SJSA1 (cell line): ENCODE results near the gene CC2D1A. TPM values are rescaled to one million over a fixed set of nuclear protein-coding genes. Genes with fewer than 3 reads are reported as not detected.

Experiments used
- DNase-seq, 2 experiments: peaks; one replicate each; pipeline ENCODE4 v3.0.0-alpha.2; 2015 to 2020; ENCODE audit warnings: low spot score in 2 of 2, low read depth in 1 of 2
- H3K27ac ChIP-seq: fragments of 250-450 bp; sonication (Bioruptor Pico); 2 replicates; pipeline ENCODE4 v1.5.1; 2020; ENCODE audit warnings: mild to moderate bottlenecking, moderate library complexity
- H3K27me3 ChIP-seq: fragments of 250-450 bp; sonication (Bioruptor Pico); replicated peaks from 2 replicates; pipeline ENCODE4 v1.5.1; 2020; ENCODE audit warnings: mild to moderate bottlenecking, moderate library complexity
- H3K36me3 ChIP-seq: fragments of 250-450 bp; sonication (Bioruptor Pico); 2 replicates; pipeline ENCODE4 v1.5.1; 2020; ENCODE audit warnings: mild to moderate bottlenecking
- H3K4me1 ChIP-seq: fragments of 250-450 bp; sonication (Bioruptor Pico); replicated peaks from 2 replicates; pipeline ENCODE4 v1.6.1; 2021; ENCODE audit warnings: mild to moderate bottlenecking
- H3K4me3 ChIP-seq: fragments of 250-450 bp; sonication (Bioruptor Pico); 2 replicates; pipeline ENCODE4 v1.5.1; 2020; ENCODE audit warnings: mild to moderate bottlenecking
- H3K9me3 ChIP-seq: fragments of 250-450 bp; sonication (Bioruptor Pico); replicated peaks from 2 replicates; pipeline ENCODE4 v1.5.1; 2020; ENCODE audit warnings: mild to moderate bottlenecking
- total RNA-seq: library from RNA; depleted of rRNA; stranded (reverse); fragments of >200 nt; shearing (Covaris generic); gene quantifications from 2 replicates; pipeline ENCODE4 v1.2.3, GENCODE V29; 2014

The CC2D1A gene
- total RNA-seq, 1 experiment from 2014 or later = 18.3 TPM

DNA sequence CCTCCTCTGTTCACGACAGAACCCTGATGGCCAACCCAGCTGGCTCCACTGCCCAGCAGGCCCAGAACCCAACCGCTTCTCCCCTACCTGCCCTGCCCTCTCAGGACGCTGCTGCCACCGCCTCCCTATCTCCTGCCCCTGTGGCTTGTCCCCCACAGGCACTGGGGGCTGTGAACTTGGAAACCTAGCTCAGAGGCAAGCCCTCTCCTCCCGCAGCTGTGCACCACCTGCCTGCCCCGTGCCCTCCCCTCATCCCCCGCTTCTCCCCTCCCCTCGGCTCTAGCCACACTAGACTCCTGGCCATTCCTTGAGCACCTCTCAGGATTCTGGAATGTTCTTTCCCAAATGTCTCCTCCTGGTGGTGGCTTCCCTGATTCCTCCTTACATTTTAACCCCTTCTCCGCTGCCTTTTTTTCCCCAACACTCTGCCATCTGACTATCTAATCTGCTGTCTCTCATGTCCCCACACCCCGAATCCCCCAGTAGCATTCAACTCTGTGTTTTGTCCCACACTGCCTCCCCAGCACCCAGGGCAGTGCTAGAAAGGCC lies 22.4 kb upstream of the CC2D1A start:
- H3K36me3 ChIP-seq = no peaks in the 10 kb centered on the region
- H3K9me3 ChIP-seq = no peaks in the 10 kb centered on the region
- H3K27ac ChIP-seq = no peak overlapping the region
- H3K4me1 ChIP-seq = peaks cover 14% of the 10 kb centered on the region
- no peaks in the 10 kb centered on the region for H3K27me3 ChIP-seq
- no peak for DNase-seq
- H3K4me3 ChIP-seq = no peak overlapping the region

- H3K36me3 ChIP-seq = no peaks in the 10 kb centered on the region
- H3K27ac ChIP-seq = no peak overlapping the region
- H3K4me3 ChIP-seq = no peak overlapping the region
- no peaks in the 10 kb centered on the region for H3K27me3 ChIP-seq
- H3K4me1 ChIP-seq = peaks cover 11% of the 10 kb centered on the region
- no peaks in the 10 kb centered on the region for H3K9me3 ChIP-seq
- DNase-seq = no peak
These were observed 21.0 kb upstream of the CC2D1A start for GRCh38 chr19:13884726-13885591.

DNA sequence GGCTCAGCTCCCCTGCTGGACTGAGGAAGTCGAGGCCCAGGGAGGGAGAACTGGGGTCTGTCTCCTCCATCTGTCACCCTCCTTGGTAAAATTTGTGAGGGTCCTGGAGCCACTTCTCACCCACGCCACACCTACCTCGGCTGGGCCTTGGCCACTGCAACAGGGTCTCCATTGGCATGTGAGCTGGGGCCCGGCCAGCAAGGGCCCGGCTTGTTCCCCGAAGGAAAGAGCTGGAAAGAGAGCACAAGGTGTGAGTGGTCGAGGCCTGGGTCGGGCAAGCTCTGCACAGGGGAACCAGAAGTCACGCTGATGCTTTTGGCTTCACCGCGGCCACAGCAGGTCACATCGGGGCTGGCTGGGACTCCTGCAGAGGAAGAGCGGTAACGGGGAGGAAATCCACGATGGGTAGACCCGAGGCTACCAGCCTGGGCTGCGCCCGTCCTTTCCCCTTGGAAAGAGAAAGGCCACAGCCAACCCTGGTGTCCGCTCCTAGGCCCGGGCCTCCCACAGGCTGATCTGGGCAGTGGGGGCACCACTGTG lies 20.1 kb upstream of the CC2D1A start:
- Histone ChIP-seq H3K27me3 (no peaks in the 10 kb centered on the region), H3K27ac (no peak overlapping the region), H3K4me3 (no peak overlapping the region), H3K9me3 (no peaks in the 10 kb centered on the region), H3K36me3 (no peaks in the 10 kb centered on the region), H3K4me1 (peaks cover 3% of the 10 kb centered on the region)
- no peak for DNase-seq

DNA sequence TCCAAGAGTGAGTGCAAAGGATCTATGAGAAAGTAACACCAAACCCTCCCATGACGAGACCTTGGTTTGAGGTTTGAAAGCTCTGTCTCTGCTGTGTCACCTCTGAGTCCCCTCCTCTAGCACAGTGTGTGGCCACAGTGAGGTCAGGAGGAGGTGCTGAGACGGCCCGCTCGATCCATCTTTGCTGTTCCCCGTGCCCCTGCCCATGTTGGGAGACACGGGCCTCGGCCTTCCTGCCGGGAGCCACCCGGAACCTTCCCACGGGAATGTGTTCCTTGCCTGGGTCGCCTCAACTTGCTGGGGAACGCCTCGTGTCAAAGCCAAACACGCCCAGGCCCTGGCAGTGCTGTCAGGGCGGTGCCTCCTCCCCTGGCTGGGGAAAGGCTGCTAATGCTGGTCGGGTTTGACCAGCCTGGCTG lies 19.0 kb upstream of the CC2D1A start:
- no peak overlapping the region for H3K27ac ChIP-seq
- H3K36me3 ChIP-seq = no peaks in the 10 kb centered on the region
- no peaks in the 10 kb centered on the region for H3K9me3 ChIP-seq
- no peaks in the 10 kb centered on the region for H3K4me1 ChIP-seq
- no peaks in the 10 kb centered on the region for H3K27me3 ChIP-seq
- no peak overlapping the region for H3K4me3 ChIP-seq
- no peak for DNase-seq

DNA sequence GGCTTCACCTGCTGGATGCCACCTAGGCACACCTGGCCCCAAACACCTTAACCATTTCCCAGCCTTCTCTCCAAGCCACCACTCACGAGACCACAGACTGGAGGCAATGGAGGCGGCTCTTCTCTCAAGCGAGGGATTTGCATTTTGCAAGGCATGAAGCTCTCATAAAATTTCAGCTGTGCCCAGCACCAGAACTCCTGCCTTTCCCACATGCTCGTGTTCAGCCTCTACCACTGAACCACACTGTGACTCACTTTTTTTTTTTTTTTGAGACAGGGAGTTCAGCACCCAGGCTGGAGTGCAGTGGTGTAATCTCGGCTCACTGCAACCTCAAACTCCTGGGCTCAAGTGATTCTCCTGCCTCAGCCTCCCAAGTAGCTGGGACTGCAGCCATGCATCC lies 18.5 kb upstream of the CC2D1A start:
- Histone ChIP-seq H3K4me1 (no peaks in the 10 kb centered on the region), H3K4me3 (no peak overlapping the region), H3K27me3 (no peaks in the 10 kb centered on the region), H3K36me3 (no peaks in the 10 kb centered on the region), H3K27ac (no peak overlapping the region), H3K9me3 (no peaks in the 10 kb centered on the region)
- DNase-seq = no peak

- H3K27me3 ChIP-seq = no peaks in the 10 kb centered on the region
- no peak overlapping the region for H3K27ac ChIP-seq
- H3K4me3 ChIP-seq = no peak overlapping the region
- no peaks in the 10 kb centered on the region for H3K4me1 ChIP-seq
- no peaks in the 10 kb centered on the region for H3K9me3 ChIP-seq
- no peak for DNase-seq
- H3K36me3 ChIP-seq = no peaks in the 10 kb centered on the region
These were observed 17.7 kb upstream of the CC2D1A start for GRCh38 chr19:13888281-13888680.

- H3K27me3 ChIP-seq = no peaks in the 10 kb centered on the region
- H3K4me1 ChIP-seq = no peaks in the 10 kb centered on the region
- H3K36me3 ChIP-seq = no peaks in the 10 kb centered on the region
- DNase-seq = no peak
- no peak overlapping the region for H3K4me3 ChIP-seq
- no peaks in the 10 kb centered on the region for H3K9me3 ChIP-seq
- H3K27ac ChIP-seq = no peak overlapping the region
These were observed 15.9 kb upstream of the CC2D1A start for GRCh38 chr19:13890136-13890535.

DNA sequence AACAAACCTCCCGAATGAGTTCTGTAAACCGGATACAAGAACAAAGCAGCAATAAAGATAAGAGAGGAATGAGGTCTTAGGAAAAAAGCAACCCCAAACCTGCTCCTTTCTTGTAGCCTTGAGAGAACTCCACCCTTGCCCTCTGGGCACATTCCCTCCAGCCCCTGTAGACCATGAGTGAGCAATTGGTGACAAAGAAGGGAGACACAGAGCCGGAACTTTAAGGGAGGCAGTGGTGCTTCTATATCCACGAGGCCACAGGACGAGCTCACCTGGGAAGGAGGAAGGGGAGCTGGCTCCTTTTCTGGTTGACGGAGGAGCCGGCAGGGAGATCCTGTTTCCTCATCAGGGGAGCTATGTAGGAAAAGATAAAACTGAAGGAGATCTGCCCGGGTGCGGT lies 13.1 kb upstream of the CC2D1A start:
- no peak for DNase-seq
- Histone ChIP-seq H3K9me3 (no peaks in the 10 kb centered on the region), H3K36me3 (no peaks in the 10 kb centered on the region), H3K4me1 (no peaks in the 10 kb centered on the region), H3K4me3 (no peak overlapping the region), H3K27me3 (no peaks in the 10 kb centered on the region), H3K27ac (no peak overlapping the region)

GRCh38 chr19:13894552-13894951 lies 11.4 kb upstream of the CC2D1A start:
- H3K27me3 ChIP-seq = no peaks in the 10 kb centered on the region
- H3K9me3 ChIP-seq = no peaks in the 10 kb centered on the region
- H3K27ac ChIP-seq = no peak overlapping the region
- H3K36me3 ChIP-seq = no peaks in the 10 kb centered on the region
- H3K4me1 ChIP-seq = peaks cover 5% of the 10 kb centered on the region
- H3K4me3 ChIP-seq = no peak overlapping the region
- DNase-seq = no peak

- DNase-seq = no peak
- Histone ChIP-seq H3K4me1 (peaks cover 13% of the 10 kb centered on the region), H3K9me3 (no peaks in the 10 kb centered on the region), H3K4me3 (no peak overlapping the region), H3K36me3 (no peaks in the 10 kb centered on the region), H3K27me3 (no peaks in the 10 kb centered on the region), H3K27ac (no peak overlapping the region)
These were observed 9.8 kb upstream of the CC2D1A start for GRCh38 chr19:13896227-13896626.

DNA sequence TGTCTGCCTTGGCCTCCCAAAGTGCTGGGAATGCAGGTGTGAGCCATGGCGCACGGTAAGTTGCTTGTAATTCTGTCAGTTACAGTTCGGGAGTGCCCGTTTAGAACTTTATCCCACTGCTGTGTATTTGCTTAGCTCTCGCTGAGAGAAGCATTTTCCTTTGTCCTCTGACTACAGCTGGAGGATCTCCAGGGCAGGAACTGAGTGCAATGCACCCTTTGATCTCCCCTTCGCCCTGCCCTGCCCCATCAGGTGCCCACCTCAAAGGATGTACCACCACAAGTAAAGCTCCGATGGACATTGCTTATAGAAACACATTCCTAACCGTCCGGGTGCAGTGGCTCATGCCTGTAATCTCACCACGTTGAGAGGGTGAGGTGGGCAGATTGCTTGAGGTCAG lies 6.6 kb upstream of the CC2D1A start:
- Histone ChIP-seq H3K36me3 (no peaks in the 10 kb centered on the region), H3K27ac (no peak overlapping the region), H3K27me3 (no peaks in the 10 kb centered on the region), H3K9me3 (no peaks in the 10 kb centered on the region), H3K4me1 (peaks cover 13% of the 10 kb centered on the region), H3K4me3 (no peak overlapping the region)
- DNase-seq = no peak

GRCh38 chr19:13899912-13900584 lies 6.0 kb upstream of the CC2D1A start:
- peak in 1 of 2 experiments; percentile 35 for DNase-seq
- no peak overlapping the region for H3K27ac ChIP-seq
- H3K27me3 ChIP-seq = no peaks in the 10 kb centered on the region
- no peaks in the 10 kb centered on the region for H3K36me3 ChIP-seq
- peaks cover 13% of the 10 kb centered on the region for H3K4me1 ChIP-seq
- no peaks in the 10 kb centered on the region for H3K9me3 ChIP-seq
- H3K4me3 ChIP-seq = no peak overlapping the region

DNA sequence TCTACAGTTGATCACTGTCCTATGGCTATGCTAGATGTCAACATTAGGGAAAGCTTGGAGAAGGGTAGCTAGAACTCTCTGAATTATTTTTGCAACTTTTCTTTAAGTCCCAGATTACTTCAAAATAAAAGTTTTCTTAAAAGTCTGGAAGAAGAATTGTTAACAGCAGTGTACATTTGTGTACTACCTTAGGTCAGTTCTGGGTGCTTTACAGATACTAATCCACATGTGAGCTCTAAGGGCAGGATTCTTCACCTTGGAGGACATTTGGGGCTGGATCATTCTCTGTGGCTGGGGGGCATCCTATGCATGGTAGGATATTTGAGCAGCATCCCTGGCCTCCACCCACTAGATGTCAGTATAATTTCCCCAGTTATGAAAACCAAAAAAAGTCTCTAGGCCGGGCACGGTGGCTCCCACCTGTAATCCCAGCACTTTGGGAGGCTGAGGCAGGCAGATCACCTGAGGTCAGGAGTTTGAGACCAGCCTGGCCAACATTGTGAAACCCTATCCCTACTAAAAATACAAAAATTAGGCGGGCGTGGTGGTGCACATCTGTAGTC lies 2.9 kb upstream of the CC2D1A start:
- Histone ChIP-seq H3K36me3 (no peaks in the 10 kb centered on the region), H3K9me3 (no peaks in the 10 kb centered on the region), H3K27me3 (no peaks in the 10 kb centered on the region), H3K4me3 (no peak overlapping the region), H3K4me1 (peaks cover 27% of the 10 kb centered on the region), H3K27ac (no peak overlapping the region)
- DNase-seq = no peak

GRCh38 chr19:13906521-13906904 lies 512 bp downstream of the CC2D1A start:
- Histone ChIP-seq H3K4me1 (peaks cover 14% of the 10 kb centered on the region), H3K27me3 (no peaks in the 10 kb centered on the region), H3K36me3 (peaks cover 4% of the 10 kb centered on the region; the same call in 1 of the 2 replicates), H3K4me3 (peak overlapping the region; percentile 68), H3K27ac (no peak overlapping the region), H3K9me3 (no peaks in the 10 kb centered on the region)
- DNase-seq = no peak
